ENCODE measurements around the gene CHST11.

CHST11 gene

DNA sequence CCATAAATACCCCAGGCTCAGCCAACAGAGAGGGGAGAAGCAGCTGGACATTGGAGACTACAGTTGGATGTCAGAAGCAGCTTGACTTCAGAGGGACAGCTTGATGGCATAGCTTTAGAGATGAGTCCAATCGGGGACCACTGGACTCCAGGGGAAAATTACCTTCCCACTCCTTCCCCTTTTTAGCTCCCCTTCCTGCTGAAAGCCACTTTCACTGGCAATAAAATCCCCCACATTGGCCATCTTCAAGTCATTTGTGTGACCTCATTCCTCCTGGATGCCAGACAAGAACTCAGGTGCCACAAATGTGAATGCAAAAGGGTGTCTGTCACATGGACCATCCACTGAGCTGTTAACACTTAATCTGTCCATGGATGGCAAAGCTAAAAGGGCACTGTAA, 184.2 kb downstream of the CHST11 start:
- DNase-seq = no peak

DNA sequence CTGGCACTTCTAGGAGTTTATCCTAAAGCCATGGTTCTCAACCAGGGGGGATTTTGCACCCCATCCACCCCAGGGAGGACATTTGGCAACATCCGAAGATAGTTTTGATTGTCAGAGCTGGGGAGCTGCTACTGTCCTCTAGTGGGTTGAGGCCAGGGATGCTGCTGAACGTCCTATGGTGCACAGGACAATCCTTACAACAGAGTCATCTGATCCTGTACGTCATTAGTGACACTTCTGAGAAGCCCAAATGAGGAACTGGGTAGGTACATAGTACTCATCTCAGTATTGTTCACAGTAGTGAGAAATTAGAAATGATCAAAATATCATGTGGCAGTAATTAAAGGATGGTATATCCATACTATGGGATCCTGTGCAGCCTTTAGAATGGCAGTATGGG, 185.1 kb downstream of the CHST11 start:
- no peak for DNase-seq

- DNase-seq = no peak
Measured at GRCh38 chr12:104643093-104643818, 186.5 kb downstream of the CHST11 start.

GRCh38 chr12:104643819-104644669, 187.3 kb downstream of the CHST11 start:
- no peak for DNase-seq

DNA sequence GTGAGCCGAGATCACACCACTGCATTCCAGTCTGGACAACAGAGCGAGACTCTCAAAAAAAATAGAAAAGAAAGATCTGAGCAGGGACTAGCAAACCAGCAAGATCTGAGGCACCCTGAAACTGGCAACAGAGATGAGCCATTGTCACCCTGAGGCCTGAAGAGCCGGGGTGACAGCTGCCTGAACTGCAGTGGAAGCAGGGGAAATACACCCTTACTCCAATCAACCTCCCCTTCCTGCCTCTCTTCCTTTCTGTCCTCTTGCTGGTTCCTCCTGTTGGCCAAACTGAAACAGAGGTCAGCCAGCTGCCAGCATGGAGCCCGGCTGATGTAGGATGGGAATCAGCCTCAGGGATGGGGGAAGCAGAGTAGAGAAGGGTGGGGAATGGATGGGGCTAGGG, 192.0 kb downstream of the CHST11 start:
- DNase-seq = no peak

DNA sequence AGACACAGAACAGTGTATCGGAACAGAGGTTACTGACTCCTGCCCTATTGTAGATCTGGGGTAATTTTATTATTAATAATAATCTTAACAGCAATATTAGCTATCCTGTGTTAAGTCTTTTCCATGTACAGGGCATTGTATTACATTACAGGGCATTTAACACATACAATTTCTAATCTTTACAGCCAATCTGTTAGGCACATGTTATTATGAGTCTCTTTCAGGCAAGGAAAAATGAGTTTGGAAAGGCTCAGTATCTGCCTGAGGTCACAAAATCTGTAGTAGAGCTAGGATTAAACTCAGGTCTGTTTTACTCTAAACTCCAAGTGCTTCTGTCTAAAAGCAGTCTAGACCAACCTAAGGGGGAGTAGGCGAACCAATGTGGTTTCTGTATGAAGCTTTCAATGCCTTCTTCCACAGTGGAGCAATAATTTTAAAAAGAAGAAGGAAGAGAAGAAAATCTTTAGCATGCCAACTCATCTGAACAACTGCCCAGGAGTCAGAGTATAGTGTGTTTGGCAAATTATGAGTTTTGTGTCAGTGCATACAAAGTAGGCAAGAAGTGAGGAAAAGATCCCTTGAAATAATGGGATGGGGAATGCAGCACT, 192.6 kb downstream of the CHST11 start:
- no peak for DNase-seq

- DNase-seq = no peak
Measured at GRCh38 chr12:104649921-104650320, 193.2 kb downstream of the CHST11 start.

DNA sequence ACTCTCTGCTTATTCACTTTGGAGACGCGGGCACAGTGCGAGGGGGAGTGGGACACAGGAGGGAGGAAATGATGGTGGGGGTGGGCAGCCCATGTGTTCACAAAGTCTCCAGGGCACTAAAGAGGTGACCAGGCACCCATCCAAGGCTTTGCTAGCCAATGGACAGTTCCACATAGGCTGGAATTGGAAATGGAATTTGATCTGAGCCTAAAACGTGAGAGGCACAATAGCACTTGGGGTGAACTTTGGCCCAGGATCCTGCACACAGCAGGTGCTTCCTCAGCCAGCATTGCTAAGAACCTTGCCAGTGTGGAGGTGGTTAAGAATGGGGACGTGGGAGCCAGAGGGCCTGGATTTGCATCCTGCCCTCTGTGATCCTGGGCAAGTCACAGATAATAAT, 193.8 kb downstream of the CHST11 start:
- no peak for DNase-seq

- DNase-seq = no peak
Measured at GRCh38 chr12:104651811-104652210, 195.1 kb downstream of the CHST11 start.

- DNase-seq = no peak
Measured at GRCh38 chr12:104652358-104652757, 195.6 kb downstream of the CHST11 start.

DNA sequence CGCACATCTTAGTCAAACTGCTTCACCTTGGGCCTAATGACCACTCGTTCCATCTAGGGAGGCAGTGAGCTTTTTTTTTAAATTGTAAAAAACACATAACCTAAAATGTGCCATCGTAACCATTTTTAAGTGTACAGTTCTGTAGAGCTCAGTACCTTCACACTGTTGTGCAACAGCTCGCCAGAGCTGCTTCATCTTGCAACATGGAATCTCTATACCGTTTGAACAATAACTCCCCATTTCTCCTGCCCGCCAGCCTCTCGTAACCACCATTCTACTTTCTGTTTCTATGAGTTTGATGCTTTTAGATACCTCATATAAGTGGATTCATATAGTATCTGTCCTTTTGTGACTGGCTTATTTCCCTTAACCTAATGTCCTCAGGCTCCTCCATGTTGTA, 196.2 kb downstream of the CHST11 start:
- DNase-seq = no peak

GRCh38 chr12:104653730-104654664, 197.2 kb downstream of the CHST11 start:
- no peak for DNase-seq

- DNase-seq = no peak
Measured at GRCh38 chr12:104654665-104655609, 198.2 kb downstream of the CHST11 start.

GRCh38 chr12:104656383-104656782, 199.6 kb downstream of the CHST11 start:
- DNase-seq = no peak

GRCh38 chr12:104656921-104657320, 200.2 kb downstream of the CHST11 start:
- DNase-seq = no peak

GRCh38 chr12:104657726-104658484, 201.2 kb downstream of the CHST11 start:
- no peak for DNase-seq

- DNase-seq = no peak
Measured at GRCh38 chr12:104659058-104659457, 202.3 kb downstream of the CHST11 start.

DNA sequence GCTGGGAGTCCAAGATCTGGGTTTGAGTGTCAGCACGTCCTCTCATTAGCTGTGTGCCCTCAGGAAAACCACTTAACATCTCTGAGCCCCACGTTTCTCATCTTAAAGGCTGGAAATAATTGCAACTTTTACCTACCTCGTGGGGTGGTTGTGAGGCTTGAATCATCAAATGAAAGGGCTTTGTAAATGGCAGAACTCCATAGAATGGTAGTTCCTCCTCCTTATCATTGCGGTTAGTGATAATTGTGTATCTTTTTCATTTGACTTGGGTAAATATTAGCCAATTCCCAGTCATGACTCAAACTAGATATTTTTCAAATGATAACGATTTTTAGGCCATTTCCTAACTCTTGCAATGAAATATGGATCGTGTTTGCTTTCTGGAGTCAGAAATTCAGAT, 205.5 kb downstream of the CHST11 start:
- DNase-seq = no peak

DNA sequence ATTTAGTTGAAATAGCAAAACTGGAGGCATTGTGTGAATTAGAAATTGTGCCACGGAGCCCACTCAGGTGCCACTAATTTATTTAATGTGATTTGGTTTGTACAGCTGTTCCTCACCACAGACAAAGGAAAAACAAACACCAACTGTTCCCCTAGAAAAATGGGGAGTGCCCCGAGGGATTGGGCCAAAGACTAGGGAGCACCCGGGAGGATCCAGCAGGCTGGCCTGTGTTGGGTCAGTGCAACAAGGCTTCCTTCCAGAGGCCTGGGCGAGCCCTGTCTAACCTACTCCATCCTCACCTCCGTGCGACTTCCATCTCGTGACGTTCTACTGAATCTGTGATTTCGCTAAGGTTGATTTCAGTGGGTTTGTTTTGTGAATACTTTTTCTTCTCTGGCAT, 206.2 kb downstream of the CHST11 start:
- DNase-seq = no peak

GRCh38 chr12:104664351-104664750, 207.6 kb downstream of the CHST11 start:
- DNase-seq = no peak

DNA sequence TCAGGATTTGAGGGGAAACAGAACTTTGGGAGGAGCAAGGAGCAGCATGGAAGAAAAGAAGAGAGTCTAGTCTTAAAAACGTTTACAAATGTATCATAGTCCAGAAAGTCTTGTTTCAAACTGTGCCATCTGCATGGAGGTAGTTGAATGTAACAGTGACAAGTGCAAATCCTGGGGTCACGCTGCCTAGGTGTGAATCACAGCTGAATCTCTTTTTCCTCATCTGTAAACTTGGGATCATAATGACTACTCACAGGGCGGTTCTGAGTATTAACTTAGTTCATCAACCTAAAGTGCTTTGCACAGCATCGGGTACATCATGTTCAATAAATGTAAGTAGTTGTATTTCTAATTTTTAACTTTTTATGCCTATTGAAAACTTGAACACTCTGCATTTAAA, 208.5 kb downstream of the CHST11 start:
- no peak for DNase-seq
